MM.1S (cell line): ENCODE measurements around the gene TIMP2.

Experiments used
- CTCF ChIP-seq: fragments of 300-600 bp; sonication (generic); IDR thresholded peaks from 2 replicates; pipeline ENCODE4 v1.5.1; 2016; ENCODE audit warnings: antibody characterized with exemption, low read length, mixed read lengths
- EZH2 ChIP-seq: fragments of 300-600 bp; sonication (generic); optimal IDR thresholded peaks from 2 replicates; pipeline ENCODE3; 2017; ENCODE audit warnings: low read depth, mild to moderate bottlenecking, antibody characterized with exemption, low read length, mixed read lengths

- TF ChIP-seq CTCF (no peak), EZH2 (no peak)
These were observed 105.8 kb downstream of the TIMP2 start for GRCh38 chr17:78819402-78819801.
